Measurements from ENCODE around the gene STK31.

The STK31 gene

DNA sequence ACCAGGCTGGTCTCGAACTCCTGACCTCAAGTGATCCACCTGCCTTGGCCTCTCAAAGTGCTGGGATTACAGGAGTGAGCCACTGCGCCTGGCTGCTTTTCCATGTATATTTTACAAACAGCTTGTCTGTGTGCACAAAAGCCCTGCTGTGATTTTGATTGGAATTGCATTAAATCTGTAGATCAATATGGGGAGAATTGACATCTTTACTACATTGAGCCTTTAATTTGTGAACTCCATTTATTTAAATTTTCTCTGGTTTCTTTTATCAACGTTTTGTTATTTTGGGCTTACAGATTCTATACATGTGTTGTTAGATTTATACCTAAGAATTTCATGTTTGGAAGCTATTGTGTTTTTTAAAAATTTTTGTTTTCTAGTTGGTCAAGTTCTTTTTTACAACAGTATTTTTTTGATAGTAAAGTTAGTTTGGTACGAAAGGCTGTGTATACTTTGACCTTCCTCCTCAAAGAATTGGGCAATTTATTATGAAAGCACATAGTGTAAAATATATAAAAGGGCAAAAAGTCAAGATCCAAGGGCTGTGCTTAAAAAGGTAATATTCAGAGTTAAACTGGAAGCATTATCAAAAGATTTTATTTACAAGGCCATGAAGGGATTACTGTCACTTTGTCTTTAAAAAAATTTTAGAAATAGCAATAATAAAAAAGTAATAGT, 92.8 kb downstream of the STK31 start:
- no peak overlapping the region for H4K12ac ChIP-seq (ENCODE audit: low read depth, low read length)
- no peak overlapping the region for H2AK5ac ChIP-seq (ENCODE audit: low read length)
- H3K23ac ChIP-seq (ENCODE audit: low read length), result no peak overlapping the region
- no peak overlapping the region for H3K4me3 ChIP-seq (ENCODE audit: low read depth, low read length)
- H2BK5ac ChIP-seq (ENCODE audit: low read depth, low read length, poor library complexity), result no peak overlapping the region
- no peak overlapping the region for H3K18ac ChIP-seq (ENCODE audit: low read length)
- no peaks in the 10 kb centered on the region for H3K36me3 ChIP-seq (ENCODE audit: control insufficient read depth in 1 of 2, insufficient read depth in 2 of 2, low read length in 2 of 2)
- no peak overlapping the region for H4K91ac ChIP-seq (ENCODE audit: low read depth, low read length)
- H2BK12ac ChIP-seq (ENCODE audit: low read length), result no peak overlapping the region
- no CpG with 5 or more reads among the region's 4 CpGs for WGBS (ENCODE audit: extremely low coverage, insufficient coverage, insufficient read length)
- no peaks in the 10 kb centered on the region for H3K9me3 ChIP-seq (ENCODE audit: insufficient read depth, low read depth, low read length)
- H3K14ac ChIP-seq (ENCODE audit: low read length), result no peak overlapping the region
- H4K8ac ChIP-seq (ENCODE audit: low read depth, low read length), result no peak overlapping the region
- H3K4me1 ChIP-seq (ENCODE audit: control insufficient read depth in 1 of 2, insufficient read depth in 2 of 2, low read length in 2 of 2), result no peaks in the 10 kb centered on the region
- H3K79me1 ChIP-seq (ENCODE audit: low read length), result no peaks in the 10 kb centered on the region
- H3K27ac ChIP-seq (ENCODE audit: low read depth, low read length), result no peak overlapping the region
- DNase-seq, result no peak
- no peak overlapping the region for H3K9ac ChIP-seq (ENCODE audit: low read length)
- no peaks in the 10 kb centered on the region for H3K79me2 ChIP-seq (ENCODE audit: control insufficient read depth, insufficient read depth, low read length, poor library complexity)
- H2BK120ac ChIP-seq (ENCODE audit: insufficient read depth, low read length, poor library complexity), result no peak overlapping the region
- no peak overlapping the region for H3K4me2 ChIP-seq (ENCODE audit: low read length)
- H2AFZ ChIP-seq (ENCODE audit: insufficient read depth, low read length, poor library complexity), result no peak overlapping the region
- H3K27me3 ChIP-seq (ENCODE audit: insufficient read depth, low read length), result no peaks in the 10 kb centered on the region
- no peak overlapping the region for H3K4ac ChIP-seq (ENCODE audit: low read depth, low read length)

DNA sequence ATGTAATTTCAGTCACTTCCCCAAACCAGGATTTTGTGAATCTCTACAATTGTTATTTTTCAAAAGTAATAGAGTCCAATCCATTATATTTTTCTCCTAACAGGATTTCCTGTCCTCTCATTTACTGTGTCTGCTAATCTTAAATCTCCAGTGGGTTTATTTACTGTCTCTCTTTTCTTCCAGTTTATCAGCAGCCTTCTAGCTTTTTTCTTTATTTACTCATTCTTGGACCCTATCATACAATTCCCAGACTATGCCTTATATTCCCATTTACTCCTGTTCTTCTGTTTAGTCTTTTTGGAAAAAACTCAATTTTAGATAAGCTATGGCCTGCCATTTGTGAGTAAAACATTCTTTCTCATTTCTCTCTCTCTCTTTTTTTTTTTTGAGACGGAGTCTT, 94.7 kb downstream of the STK31 start:
- Histone ChIP-seq H4K8ac (ENCODE audit: low read depth, low read length) (no peak overlapping the region), H2BK12ac (ENCODE audit: low read length) (no peak overlapping the region), H3K36me3 (ENCODE audit: control insufficient read depth in 1 of 2, insufficient read depth in 2 of 2, low read length in 2 of 2) (no peaks in the 10 kb centered on the region), H3K4ac (ENCODE audit: low read depth, low read length) (no peak overlapping the region), H4K91ac (ENCODE audit: low read depth, low read length) (no peak overlapping the region), H3K4me3 (ENCODE audit: low read depth, low read length) (no peak overlapping the region), H3K27me3 (ENCODE audit: insufficient read depth, low read length) (no peaks in the 10 kb centered on the region), H3K79me2 (ENCODE audit: control insufficient read depth, insufficient read depth, low read length, poor library complexity) (no peaks in the 10 kb centered on the region), H3K18ac (ENCODE audit: low read length) (no peak overlapping the region), H2AK5ac (ENCODE audit: low read length) (no peak overlapping the region), H3K23ac (ENCODE audit: low read length) (no peak overlapping the region), H3K4me2 (ENCODE audit: low read length) (no peak overlapping the region), H3K4me1 (ENCODE audit: control insufficient read depth in 1 of 2, insufficient read depth in 2 of 2, low read length in 2 of 2) (no peaks in the 10 kb centered on the region), H3K27ac (ENCODE audit: low read depth, low read length) (no peak overlapping the region), H3K14ac (ENCODE audit: low read length) (no peak overlapping the region), H3K9ac (ENCODE audit: low read length) (no peak overlapping the region), H2BK5ac (ENCODE audit: low read depth, low read length, poor library complexity) (no peak overlapping the region), H2BK120ac (ENCODE audit: insufficient read depth, low read length, poor library complexity) (no peak overlapping the region), H2AFZ (ENCODE audit: insufficient read depth, low read length, poor library complexity) (no peak overlapping the region), H3K79me1 (ENCODE audit: low read length) (no peaks in the 10 kb centered on the region), H3K9me3 (ENCODE audit: insufficient read depth, low read depth, low read length) (peaks cover 2% of the 10 kb centered on the region), H4K12ac (ENCODE audit: low read depth, low read length) (no peak overlapping the region)
- no CpG with 5 or more reads among the region's 1 CpG for WGBS (ENCODE audit: extremely low coverage, insufficient coverage, insufficient read length)
- DNase-seq, result no peak

DNA sequence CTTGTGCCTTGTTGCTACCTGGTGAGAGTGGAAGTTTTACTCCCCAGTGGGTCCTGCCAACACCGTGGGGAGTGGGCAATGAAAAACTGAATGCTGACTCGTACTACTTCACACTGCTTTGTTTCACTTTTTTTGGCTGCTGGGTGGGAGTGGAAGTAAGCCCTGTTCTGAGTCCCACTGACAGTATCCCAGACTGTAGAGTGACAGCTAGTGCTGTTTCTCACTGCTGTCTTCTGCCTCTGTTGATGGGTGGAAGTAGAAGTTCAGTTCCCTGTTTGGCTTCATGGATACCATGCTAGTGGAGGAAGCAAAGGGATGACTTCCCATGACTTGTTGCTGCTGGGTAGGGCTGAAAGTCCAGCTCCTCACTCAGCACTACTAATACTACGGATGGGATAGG, 98.4 kb downstream of the STK31 start:
- no peak overlapping the region for H3K23ac ChIP-seq (ENCODE audit: low read length)

GRCh38 chr7:23810099-23810498, 100.1 kb downstream of the STK31 start:
- Histone ChIP-seq H3K18ac (ENCODE audit: low read length) (no peak overlapping the region), H3K9me3 (ENCODE audit: insufficient read depth, low read depth, low read length) (peaks cover 2% of the 10 kb centered on the region), H3K27ac (ENCODE audit: low read depth, low read length) (no peak overlapping the region), H3K4me1 (ENCODE audit: control insufficient read depth in 1 of 2, insufficient read depth in 2 of 2, low read length in 2 of 2) (no peaks in the 10 kb centered on the region), H3K79me2 (ENCODE audit: control insufficient read depth, insufficient read depth, low read length, poor library complexity) (no peaks in the 10 kb centered on the region), H2AFZ (ENCODE audit: insufficient read depth, low read length, poor library complexity) (no peak overlapping the region), H4K8ac (ENCODE audit: low read depth, low read length) (no peak overlapping the region), H3K14ac (ENCODE audit: low read length) (no peak overlapping the region), H3K4me3 (ENCODE audit: low read depth, low read length) (no peak overlapping the region), H3K4me2 (ENCODE audit: low read length) (no peak overlapping the region), H2AK5ac (ENCODE audit: low read length) (no peak overlapping the region), H3K27me3 (ENCODE audit: insufficient read depth, low read length) (no peaks in the 10 kb centered on the region), H3K4ac (ENCODE audit: low read depth, low read length) (no peak overlapping the region), H3K36me3 (ENCODE audit: control insufficient read depth in 1 of 2, insufficient read depth in 2 of 2, low read length in 2 of 2) (no peaks in the 10 kb centered on the region), H3K23ac (ENCODE audit: low read length) (no peak overlapping the region), H3K9ac (ENCODE audit: low read length) (no peak overlapping the region), H4K91ac (ENCODE audit: low read depth, low read length) (no peak overlapping the region), H2BK5ac (ENCODE audit: low read depth, low read length, poor library complexity) (no peak overlapping the region), H2BK12ac (ENCODE audit: low read length) (no peak overlapping the region), H3K79me1 (ENCODE audit: low read length) (no peaks in the 10 kb centered on the region), H4K12ac (ENCODE audit: low read depth, low read length) (no peak overlapping the region), H2BK120ac (ENCODE audit: insufficient read depth, low read length, poor library complexity) (no peak overlapping the region)
- no CpG with 5 or more reads among the region's 1 CpG for WGBS (ENCODE audit: extremely low coverage, insufficient coverage, insufficient read length)
- no peak for DNase-seq

More for the DNA sequence above, 98.4 kb downstream of the STK31 start:
- Histone ChIP-seq H3K4me2 (ENCODE audit: low read length) (no peak overlapping the region), H3K4me3 (ENCODE audit: low read depth, low read length) (no peak overlapping the region), H3K79me1 (ENCODE audit: low read length) (no peaks in the 10 kb centered on the region), H3K36me3 (ENCODE audit: control insufficient read depth in 1 of 2, insufficient read depth in 2 of 2, low read length in 2 of 2) (no peaks in the 10 kb centered on the region), H3K9ac (ENCODE audit: low read length) (no peak overlapping the region), H3K79me2 (ENCODE audit: control insufficient read depth, insufficient read depth, low read length, poor library complexity) (no peaks in the 10 kb centered on the region), H3K4me1 (ENCODE audit: control insufficient read depth in 1 of 2, insufficient read depth in 2 of 2, low read length in 2 of 2) (no peaks in the 10 kb centered on the region), H4K8ac (ENCODE audit: low read depth, low read length) (no peak overlapping the region), H4K91ac (ENCODE audit: low read depth, low read length) (no peak overlapping the region), H4K12ac (ENCODE audit: low read depth, low read length) (no peak overlapping the region), H3K4ac (ENCODE audit: low read depth, low read length) (no peak overlapping the region), H3K27me3 (ENCODE audit: insufficient read depth, low read length) (no peaks in the 10 kb centered on the region), H2BK5ac (ENCODE audit: low read depth, low read length, poor library complexity) (no peak overlapping the region), H2AFZ (ENCODE audit: insufficient read depth, low read length, poor library complexity) (no peak overlapping the region), H3K14ac (ENCODE audit: low read length) (no peak overlapping the region), H2BK120ac (ENCODE audit: insufficient read depth, low read length, poor library complexity) (no peak overlapping the region), H3K9me3 (ENCODE audit: insufficient read depth, low read depth, low read length) (peaks cover 2% of the 10 kb centered on the region), H2BK12ac (ENCODE audit: low read length) (no peak overlapping the region), H3K27ac (ENCODE audit: low read depth, low read length) (no peak overlapping the region), H3K18ac (ENCODE audit: low read length) (no peak overlapping the region), H2AK5ac (ENCODE audit: low read length) (no peak overlapping the region)
- no peak for DNase-seq
- no CpG with 5 or more reads among the region's 3 CpGs for WGBS (ENCODE audit: extremely low coverage, insufficient coverage, insufficient read length)
